Vagina (tissue), 2 donors: Measurements from ENCODE around the gene PIM1.

ENCODE experiments used
- POLR2A ChIP-seq, 2 donors: fragments of 450-650 bp; IDR thresholded peaks; one replicate each; pipeline ENCODE4 v1.6.1; 2017; ENCODE audit warnings: antibody characterized with exemption in 2 of 2, mild to moderate bottlenecking in 2 of 2, moderate library complexity in 2 of 2
- POLR2AphosphoS5 ChIP-seq, 2 donors: sonication (generic); formaldehyde crosslinking; IDR thresholded peaks; one replicate each; pipeline ENCODE4 v1.9.0; 2017; ENCODE audit warnings: antibody characterized with exemption in 2 of 2, mild to moderate bottlenecking in 2 of 2, low read depth in 1 of 2; ENCODE audit not compliant: insufficient read depth in 1 of 2
- TF ChIP-seq, protein P1 (sequence below), 3 experiments: fragments of 450-650 bp in 2 of 3; fragments of 200-600 bp in 1 of 3; sonication (generic) in 1 of 3; IDR thresholded peaks; one replicate each; pipeline ENCODE4 v1.5.1; 2017 to 2019; ENCODE audit warnings: antibody characterized with exemption in 3 of 3, mild to moderate bottlenecking in 2 of 3, moderate library complexity in 2 of 3

DNA sequence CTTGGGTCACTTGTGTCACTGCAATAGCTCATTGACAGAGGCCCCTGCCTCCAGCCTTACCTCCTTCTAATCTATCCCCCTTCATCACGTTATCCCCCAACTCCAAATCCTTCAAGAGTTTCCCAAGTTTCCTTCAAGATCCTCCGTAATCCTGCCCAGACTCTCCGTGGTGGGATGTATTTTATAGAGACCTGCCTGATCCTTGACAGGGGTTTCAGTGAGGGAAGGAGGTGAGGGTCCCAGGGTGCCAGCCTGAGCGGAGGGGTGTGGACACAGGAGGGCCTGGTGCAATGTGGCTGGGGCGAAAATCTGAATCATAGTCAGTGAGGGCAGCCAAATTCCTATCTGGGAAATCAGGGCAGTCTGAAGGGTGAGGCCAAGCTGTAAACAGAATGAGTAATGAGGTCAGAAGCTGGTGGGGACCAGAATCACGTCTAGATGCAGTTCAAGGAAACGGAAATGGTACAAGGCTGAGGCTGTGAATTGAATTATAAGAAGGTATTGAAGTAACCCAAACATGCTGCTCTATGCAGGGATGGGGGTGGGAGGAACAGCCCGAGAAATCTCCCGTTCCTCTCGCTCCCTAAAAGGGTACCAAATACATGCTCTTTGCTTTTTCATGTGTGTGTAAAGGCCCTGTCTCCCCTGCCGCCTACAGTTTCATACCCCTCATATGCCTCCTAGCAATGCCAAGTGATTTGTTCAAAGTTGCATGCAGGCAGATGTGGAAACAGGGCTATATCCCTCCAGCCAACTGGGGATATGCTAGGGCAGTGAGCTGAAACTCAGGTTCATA lies 35.4 kb upstream of the PIM1 start:
- TF ChIP-seq, protein P1, sequence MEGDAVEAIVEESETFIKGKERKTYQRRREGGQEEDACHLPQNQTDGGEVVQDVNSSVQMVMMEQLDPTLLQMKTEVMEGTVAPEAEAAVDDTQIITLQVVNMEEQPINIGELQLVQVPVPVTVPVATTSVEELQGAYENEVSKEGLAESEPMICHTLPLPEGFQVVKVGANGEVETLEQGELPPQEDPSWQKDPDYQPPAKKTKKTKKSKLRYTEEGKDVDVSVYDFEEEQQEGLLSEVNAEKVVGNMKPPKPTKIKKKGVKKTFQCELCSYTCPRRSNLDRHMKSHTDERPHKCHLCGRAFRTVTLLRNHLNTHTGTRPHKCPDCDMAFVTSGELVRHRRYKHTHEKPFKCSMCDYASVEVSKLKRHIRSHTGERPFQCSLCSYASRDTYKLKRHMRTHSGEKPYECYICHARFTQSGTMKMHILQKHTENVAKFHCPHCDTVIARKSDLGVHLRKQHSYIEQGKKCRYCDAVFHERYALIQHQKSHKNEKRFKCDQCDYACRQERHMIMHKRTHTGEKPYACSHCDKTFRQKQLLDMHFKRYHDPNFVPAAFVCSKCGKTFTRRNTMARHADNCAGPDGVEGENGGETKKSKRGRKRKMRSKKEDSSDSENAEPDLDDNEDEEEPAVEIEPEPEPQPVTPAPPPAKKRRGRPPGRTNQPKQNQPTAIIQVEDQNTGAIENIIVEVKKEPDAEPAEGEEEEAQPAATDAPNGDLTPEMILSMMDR (IDR thresholded peaks at IDR 0.05) = no peak
- TF ChIP-seq POLR2A (IDR thresholded peaks at IDR 0.05) (no peak), POLR2AphosphoS5 (IDR thresholded peaks at IDR 0.05; ENCODE audit: insufficient read depth in 1 of 2, low read depth in 1 of 2) (peak; percentile 49 to 56)
